ENCODE data around the gene PPM1A. TPM values are rescaled to one million over a fixed set of nuclear protein-coding genes. Genes with fewer than 3 reads are reported as not detected.

PPM1A gene
- total RNA-seq, 2 donors from 2014 or later, result 37.4 to 58.3 TPM

DNA sequence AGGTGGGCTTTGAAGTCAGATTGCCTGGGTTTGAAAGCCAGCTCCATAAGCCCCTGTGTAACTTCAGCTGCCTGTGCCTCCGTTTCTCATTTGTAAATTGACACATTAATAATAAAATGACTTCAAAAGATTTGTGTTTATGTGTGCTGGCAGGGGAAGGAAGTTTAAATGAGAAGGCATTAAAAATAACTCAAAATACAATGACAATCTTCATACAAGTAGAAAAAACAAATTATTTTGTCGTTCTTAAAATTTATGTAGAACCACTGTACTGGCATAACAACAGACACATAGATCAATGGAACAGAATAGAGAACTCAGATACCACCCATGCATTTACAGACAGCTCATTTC, 83.0 kb downstream of the PPM1A start:
- H3K4me3 ChIP-seq, result peak overlapping the region; percentile 61
- TF ChIP-seq, protein P1, sequence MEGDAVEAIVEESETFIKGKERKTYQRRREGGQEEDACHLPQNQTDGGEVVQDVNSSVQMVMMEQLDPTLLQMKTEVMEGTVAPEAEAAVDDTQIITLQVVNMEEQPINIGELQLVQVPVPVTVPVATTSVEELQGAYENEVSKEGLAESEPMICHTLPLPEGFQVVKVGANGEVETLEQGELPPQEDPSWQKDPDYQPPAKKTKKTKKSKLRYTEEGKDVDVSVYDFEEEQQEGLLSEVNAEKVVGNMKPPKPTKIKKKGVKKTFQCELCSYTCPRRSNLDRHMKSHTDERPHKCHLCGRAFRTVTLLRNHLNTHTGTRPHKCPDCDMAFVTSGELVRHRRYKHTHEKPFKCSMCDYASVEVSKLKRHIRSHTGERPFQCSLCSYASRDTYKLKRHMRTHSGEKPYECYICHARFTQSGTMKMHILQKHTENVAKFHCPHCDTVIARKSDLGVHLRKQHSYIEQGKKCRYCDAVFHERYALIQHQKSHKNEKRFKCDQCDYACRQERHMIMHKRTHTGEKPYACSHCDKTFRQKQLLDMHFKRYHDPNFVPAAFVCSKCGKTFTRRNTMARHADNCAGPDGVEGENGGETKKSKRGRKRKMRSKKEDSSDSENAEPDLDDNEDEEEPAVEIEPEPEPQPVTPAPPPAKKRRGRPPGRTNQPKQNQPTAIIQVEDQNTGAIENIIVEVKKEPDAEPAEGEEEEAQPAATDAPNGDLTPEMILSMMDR (IDR thresholded peaks at IDR 0.05), result no peak
- H3K36me3 ChIP-seq, result no peaks in the 10 kb centered on the region
- H3K27me3 ChIP-seq (replicated peaks; ENCODE audit: insufficient read depth), result no peaks in the 10 kb centered on the region
- H3K4me1 ChIP-seq (ENCODE audit: control insufficient read depth in 1 of 2, low read depth in 2 of 2), result peaks cover 0 to 9% of the 10 kb centered on the region in 2 donors
- H3K9me3 ChIP-seq, result no peaks in the 10 kb centered on the region
- H3K27ac ChIP-seq, result no peak overlapping the region
- DNase-seq (ENCODE audit: low spot score), result no peak
- no peak for ATAC-seq (ENCODE audit: insufficient number of reproducible peaks, low FRiP score, low read depth)

DNA sequence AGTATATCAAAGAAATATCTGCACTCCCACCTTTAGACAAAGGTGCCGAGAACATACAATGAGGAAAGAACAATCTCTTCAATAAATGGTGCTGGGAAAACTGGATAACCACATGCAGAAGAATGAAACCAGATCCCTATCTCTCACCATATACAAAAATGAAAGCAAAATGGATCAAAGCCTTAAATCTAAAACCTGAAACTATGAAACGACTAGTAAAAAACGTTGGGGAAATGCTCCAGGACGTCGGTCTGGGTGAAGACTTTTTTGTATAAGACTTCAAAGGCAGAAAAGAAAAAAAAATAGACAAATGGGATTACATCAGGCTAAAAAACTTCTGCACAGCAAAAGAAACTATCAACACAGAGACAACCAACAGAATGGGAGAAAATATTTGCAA, 83.8 kb downstream of the PPM1A start:
- no peak for ATAC-seq (ENCODE audit: insufficient number of reproducible peaks, low FRiP score, low read depth)
- TF ChIP-seq, protein P1 (IDR thresholded peaks at IDR 0.05), result no peak
- H3K4me1 ChIP-seq (ENCODE audit: control insufficient read depth in 1 of 2, low read depth in 2 of 2), result peaks cover 0 to 2% of the 10 kb centered on the region in 2 donors
- H3K9me3 ChIP-seq, result no peaks in the 10 kb centered on the region
- H3K27me3 ChIP-seq (replicated peaks; ENCODE audit: insufficient read depth), result no peaks in the 10 kb centered on the region
- no peak for DNase-seq (ENCODE audit: low spot score)
- H3K36me3 ChIP-seq, result no peaks in the 10 kb centered on the region
- no peak overlapping the region for H3K27ac ChIP-seq
- no peak overlapping the region for H3K4me3 ChIP-seq

DNA sequence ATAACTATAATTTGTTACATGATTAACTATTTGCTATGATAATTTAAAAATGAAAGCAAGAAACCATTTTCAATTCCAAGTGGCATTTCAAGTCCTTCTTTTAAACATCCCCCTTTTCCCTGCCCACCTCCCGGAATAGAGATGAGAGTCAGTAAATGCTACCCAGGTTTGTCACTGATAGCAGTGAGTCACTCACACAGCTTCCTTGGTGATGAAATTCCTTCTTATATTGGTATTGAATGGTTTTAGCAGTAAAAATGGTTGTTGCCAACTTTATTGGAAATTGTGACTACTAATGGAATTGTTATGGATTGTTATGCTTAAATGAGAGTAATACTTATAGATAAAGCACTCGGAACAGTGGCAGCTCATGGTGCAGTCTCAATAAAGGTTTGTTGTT, 90.5 kb downstream of the PPM1A start:
- DNase-seq (ENCODE audit: low spot score), result no peak
- Histone ChIP-seq H3K27me3 (replicated peaks; ENCODE audit: insufficient read depth) (no peaks in the 10 kb centered on the region), H3K4me3 (no peak overlapping the region), H3K27ac (no peak overlapping the region), H3K9me3 (no peaks in the 10 kb centered on the region), H3K4me1 (ENCODE audit: control insufficient read depth in 1 of 2, low read depth in 2 of 2) (no peaks in the 10 kb centered on the region), H3K36me3 (no peaks in the 10 kb centered on the region)
- TF ChIP-seq, protein P1 (IDR thresholded peaks at IDR 0.05), result no peak
- no peak for ATAC-seq (ENCODE audit: insufficient number of reproducible peaks, low FRiP score, low read depth)

DNA sequence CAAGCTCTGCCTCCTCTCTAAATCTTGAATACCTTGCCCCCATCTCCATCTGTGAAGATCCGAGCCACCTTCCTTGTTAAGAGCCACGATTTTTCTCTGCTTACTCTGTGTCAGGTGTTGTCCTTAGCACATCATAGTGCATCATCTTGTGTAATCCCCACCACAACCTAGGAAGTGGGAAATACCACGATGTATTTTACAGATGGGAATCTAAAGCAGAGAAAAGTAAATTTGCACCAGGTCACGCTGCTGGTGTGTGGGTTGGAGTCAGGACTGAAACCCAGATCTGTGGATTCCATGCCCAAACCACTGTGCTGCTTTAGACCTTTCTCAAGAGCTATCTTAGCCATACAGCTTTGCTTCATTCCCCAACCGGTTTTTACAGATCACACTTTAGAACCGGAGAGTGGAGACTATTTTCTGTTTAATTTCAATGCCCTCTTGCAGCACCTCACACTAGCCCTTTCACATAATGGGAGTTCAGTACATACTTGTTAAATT, 94.6 kb downstream of the PPM1A start:
- ATAC-seq (ENCODE audit: insufficient number of reproducible peaks, low FRiP score, low read depth), result no peak

DNA sequence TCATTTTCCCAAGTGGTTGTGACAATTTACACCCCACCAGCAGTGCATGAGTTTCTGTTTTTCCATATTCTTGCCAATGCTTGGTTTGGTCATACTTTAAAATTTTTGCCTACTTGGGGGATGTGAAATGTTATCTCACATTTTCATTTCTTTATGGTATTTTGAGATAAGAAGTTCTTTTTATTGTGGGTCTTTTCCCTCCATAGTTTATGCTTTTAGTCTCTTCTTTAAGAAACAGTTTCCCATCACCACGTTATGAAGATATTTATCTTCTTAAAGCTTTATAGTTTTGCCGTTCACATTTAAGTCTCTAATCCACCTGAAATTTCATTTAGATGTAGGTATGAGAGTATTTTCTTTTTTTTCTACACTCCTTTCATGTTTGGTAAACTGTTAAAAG, 95.7 kb downstream of the PPM1A start:
- Histone ChIP-seq H3K4me3 (no peak overlapping the region), H3K4me1 (ENCODE audit: control insufficient read depth in 1 of 2, low read depth in 2 of 2) (no peaks in the 10 kb centered on the region), H3K27ac (no peak overlapping the region), H3K36me3 (no peaks in the 10 kb centered on the region), H3K9me3 (no peaks in the 10 kb centered on the region), H3K27me3 (replicated peaks; ENCODE audit: insufficient read depth) (no peaks in the 10 kb centered on the region)
- DNase-seq (ENCODE audit: low spot score) (no peak), ATAC-seq (ENCODE audit: insufficient number of reproducible peaks, low FRiP score, low read depth) (no peak)
- TF ChIP-seq, protein P1 (IDR thresholded peaks at IDR 0.05), result no peak

More for the DNA sequence above, 94.6 kb downstream of the PPM1A start:
- Histone ChIP-seq H3K9me3 (no peaks in the 10 kb centered on the region), H3K4me1 (ENCODE audit: control insufficient read depth in 1 of 2, low read depth in 2 of 2) (no peaks in the 10 kb centered on the region), H3K27ac (no peak overlapping the region), H3K4me3 (no peak overlapping the region), H3K27me3 (replicated peaks; ENCODE audit: insufficient read depth) (no peaks in the 10 kb centered on the region), H3K36me3 (no peaks in the 10 kb centered on the region)
- TF ChIP-seq, protein P1 (IDR thresholded peaks at IDR 0.05), result no peak
- DNase-seq (ENCODE audit: low spot score), result no peak
